Spleen (tissue), 7 donors: ENCODE results near the gene CCDC126.
"Not testable (repeated sequence)": the region's sequence is repeated elsewhere in the genome, so short reads cannot be mapped to it uniquely, and the experiment has no call there.

Source experiments
- POLR2A ChIP-seq, 3 donors: fragments of 450-650 bp; IDR thresholded peaks; one replicate each; pipeline ENCODE4 v1.5.1; 2017; ENCODE audit warnings: antibody characterized with exemption in 3 of 3, mild to moderate bottlenecking in 1 of 3
- TF ChIP-seq, protein P1 (sequence below), 11 experiments: fragments of 200-600 bp in 7 of 11; fragments of 450-650 bp in 4 of 11; sonication (generic) in 4 of 11; IDR thresholded peaks in 8 of 11; conservative IDR thresholded peaks in 3 of 11; 1 replicate in 7 of 11; 2 replicates in 4 of 11; pipeline versions ENCODE4 v1.4.0 to v1.8.0; 2016 to 2021; ENCODE audit warnings: antibody characterized with exemption in 11 of 11, inconsistent platforms in 4 of 11, mild to moderate bottlenecking in 1 of 11
- donor health status: DM: no; HTN: no; CAD: no; lungs with moderate emphysema.
- donor health status: DM: no; HTN: no; CAD: no.
- donor health status: DM: no; HTN: no; CAD: no.

DNA sequence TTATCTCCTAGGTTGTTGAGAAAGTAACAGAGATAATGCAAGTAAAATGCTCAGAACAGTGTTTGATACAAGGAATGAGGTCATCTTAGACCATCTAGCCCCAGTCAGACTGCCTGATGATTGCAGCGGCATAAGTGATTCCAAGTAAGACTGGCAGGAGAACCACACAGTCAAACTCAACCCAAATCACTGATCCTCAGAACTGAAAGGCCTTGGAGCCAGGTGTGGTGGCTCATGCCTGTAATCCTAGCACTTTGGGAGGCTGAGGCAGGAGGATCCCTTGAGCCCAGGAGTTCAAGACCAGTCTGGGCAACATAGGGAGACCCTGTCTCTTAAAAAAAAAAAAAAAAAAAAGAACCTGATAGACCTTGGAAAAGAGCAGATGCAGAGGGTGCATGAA is 15.2 kb upstream of the CCDC126 start:
- not testable (repeated sequence) for TF ChIP-seq POLR2A (IDR thresholded peaks at IDR 0.05)
- TF ChIP-seq, protein P1, sequence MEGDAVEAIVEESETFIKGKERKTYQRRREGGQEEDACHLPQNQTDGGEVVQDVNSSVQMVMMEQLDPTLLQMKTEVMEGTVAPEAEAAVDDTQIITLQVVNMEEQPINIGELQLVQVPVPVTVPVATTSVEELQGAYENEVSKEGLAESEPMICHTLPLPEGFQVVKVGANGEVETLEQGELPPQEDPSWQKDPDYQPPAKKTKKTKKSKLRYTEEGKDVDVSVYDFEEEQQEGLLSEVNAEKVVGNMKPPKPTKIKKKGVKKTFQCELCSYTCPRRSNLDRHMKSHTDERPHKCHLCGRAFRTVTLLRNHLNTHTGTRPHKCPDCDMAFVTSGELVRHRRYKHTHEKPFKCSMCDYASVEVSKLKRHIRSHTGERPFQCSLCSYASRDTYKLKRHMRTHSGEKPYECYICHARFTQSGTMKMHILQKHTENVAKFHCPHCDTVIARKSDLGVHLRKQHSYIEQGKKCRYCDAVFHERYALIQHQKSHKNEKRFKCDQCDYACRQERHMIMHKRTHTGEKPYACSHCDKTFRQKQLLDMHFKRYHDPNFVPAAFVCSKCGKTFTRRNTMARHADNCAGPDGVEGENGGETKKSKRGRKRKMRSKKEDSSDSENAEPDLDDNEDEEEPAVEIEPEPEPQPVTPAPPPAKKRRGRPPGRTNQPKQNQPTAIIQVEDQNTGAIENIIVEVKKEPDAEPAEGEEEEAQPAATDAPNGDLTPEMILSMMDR (IDR thresholded peaks at IDR 0.05 in 8 of 11, conservative IDR thresholded peaks at IDR 0.05 in 3 of 11) = not testable (repeated sequence)
